HG03378 (cell line): ENCODE measurements around the gene DNAJB14.

ENCODE experiments used
- ATAC-seq: cut with Tn5 transposase; IDR thresholded peaks from one replicate; pipeline ENCODE4 v1.9.1; 2021; ENCODE audit warnings: mild to moderate bottlenecking, moderate library complexity; ENCODE audit not compliant: unreplicated experiment

The DNAJB14 gene

DNA sequence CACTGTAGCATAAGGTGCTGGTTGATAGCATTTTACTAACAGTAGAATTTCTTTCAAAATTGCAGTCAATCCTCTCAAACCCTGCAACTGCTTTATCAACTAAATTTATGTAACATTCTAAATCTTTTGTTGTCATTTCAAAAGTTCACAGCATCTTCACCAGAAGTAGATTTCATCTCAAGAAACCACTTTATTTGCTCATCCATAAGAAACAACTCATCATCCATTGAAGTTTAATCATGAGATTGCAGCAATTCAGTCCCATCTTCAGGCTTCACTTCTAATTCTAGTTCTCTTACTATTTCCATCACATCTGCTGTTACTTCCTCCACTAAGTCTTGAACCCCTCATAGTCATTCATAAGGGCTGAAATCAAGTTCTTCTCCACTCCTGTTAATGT lies 73.8 kb downstream of the DNAJB14 start:
- ATAC-seq, result no peak

DNA sequence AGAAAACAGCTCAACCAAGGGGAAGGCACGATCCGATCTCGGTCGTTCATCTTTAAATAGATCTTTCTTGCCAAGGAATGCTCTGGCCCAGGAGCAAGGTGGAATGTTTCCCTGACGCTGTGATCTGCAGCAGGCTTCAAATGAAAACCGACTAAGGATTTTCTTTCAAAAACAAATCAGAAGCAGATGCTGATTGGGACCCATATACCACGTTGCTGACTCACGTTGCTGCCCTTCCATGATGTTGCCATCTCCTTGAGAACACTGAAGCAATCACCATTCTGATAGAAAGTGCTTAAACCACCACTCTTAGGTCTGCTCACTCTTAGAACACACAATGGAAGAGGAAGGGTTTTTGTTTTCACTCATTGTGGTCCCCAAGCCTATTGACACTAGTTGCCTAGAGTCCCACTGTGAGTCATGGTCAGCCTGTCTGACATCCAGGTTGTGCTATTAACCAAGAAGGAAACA lies 78.3 kb downstream of the DNAJB14 start:
- ATAC-seq, result no peak

DNA sequence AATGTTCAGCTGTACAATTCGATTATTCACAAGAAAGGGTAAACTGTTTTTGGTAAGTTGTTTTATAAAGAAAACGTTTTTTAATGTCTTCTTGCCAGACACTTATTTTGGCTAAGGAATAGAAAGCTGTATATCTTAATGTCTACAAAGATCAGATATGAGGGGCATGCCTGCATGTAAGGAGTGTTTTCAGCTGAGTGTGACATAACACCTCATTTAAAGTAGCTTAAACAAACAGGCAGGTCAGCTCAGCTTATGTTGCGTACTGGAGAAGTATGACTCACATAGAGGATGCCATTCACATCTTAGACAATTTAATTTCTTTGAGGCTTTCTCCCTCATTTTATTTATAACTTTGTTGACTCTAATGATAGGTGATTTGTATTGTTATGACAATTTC lies 82.6 kb downstream of the DNAJB14 start:
- ATAC-seq, result no peak

DNA sequence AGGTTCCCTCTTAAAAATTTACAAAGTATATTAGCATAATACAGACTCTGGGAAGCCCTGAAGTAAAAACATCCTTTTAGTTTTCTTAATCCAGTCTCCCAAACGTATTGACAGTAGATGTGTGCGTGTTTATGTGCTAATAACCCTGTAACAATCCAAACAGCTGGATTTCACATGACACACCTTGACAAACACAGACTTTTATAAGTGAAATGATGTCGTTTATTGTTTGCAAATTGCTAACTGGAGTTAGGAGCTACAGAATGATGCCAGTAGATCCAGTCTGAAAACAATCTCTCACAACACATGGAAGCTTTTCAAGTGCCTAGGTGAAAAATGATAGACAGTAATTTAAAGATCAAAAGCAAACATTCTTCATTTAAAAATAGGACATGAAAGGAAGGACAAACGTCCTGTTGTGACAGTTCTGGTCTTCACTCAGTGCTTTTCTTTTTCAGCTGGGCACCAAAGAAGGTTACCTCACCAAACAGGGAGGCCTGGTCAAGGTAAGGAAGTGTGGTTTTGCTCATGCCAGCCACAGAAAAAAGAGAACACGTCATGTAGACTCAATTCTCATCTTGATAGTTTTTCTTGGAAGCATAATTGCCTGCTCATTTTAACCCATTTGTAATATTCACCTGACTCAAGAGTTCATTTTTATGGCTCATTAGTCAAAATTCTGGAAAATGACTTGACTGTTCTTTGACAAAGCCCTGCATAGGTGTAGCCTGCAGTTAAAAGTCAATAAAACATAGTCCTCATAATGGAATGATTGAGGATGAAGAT lies 85.1 kb downstream of the DNAJB14 start:
- peak; percentile 70 for ATAC-seq

DNA sequence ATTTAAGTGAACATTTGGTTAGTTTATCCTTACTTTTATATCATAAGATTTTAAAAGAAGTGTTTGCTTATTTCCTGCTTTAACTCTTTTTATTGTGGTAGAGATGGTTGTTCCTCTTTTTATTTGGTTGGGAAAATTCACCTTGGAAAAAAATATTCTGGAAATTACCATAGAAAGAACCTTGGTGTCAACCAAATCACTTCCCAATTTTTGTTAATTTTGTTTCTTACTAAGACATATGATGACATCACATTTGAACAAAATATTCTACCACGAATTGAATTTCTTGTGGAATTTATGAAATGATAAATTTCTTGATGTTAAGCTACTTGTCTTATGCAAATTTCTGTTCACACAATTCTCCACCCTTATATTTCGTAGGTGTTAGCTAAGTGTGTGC lies 85.9 kb downstream of the DNAJB14 start:
- ATAC-seq, result no peak

DNA sequence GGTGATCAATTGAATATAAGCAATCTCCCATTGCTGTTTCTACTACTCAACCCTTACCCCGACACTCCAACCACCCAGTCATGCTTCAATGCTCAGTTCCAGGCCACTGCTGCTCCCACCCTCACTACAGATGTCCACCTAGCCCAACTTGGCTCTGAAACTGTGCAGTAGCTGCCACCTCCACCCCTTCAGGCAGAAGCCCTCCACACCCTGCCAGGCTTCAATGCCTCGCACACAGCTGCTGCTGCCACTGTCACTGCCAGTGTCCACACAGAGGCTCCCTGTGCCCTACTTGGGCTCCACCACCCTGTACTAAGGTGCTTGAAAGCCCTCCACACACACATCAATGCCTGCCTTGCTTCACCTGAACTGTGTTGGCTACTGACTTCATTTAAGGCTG lies 86.8 kb downstream of the DNAJB14 start:
- peak; percentile 48 for ATAC-seq

DNA sequence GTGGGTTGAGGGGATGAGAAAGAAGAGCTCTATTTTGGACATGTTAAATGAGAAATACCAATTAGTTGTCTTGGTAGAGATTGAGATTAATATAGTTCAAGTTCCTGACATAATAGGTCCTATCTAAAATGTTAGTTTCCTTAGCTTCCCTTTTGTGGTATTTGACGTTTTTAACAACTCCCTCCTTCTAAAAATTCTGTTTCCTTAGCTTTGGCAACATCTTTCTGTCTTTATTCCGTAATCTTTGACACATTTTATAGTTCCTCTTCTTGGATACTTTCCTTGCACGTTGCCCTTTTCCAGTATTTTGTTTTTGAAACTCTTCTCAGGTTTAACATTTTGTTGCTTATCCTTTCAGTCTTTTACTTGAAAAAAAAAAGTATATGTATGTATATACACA lies 89.1 kb downstream of the DNAJB14 start:
- ATAC-seq, result no peak

DNA sequence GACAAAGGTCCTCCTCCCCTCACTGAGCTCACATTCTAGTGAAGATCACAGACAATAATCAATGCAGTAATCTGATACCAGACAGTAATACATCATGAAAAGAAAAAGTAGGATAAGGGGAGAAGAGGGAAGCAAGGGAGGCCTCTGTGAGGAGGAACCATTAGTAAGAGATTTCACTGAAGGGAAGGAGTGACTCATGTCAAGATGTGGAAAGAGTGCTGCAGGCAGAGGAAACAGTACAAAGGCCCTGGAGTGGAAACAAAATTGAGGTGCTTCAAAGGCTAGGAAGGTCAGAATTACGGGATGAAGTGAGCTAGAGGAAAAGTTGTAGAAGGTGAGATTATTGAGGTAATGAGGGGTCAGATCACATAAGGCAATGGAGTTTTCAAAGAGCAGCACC lies 90.3 kb downstream of the DNAJB14 start:
- ATAC-seq, result no peak

DNA sequence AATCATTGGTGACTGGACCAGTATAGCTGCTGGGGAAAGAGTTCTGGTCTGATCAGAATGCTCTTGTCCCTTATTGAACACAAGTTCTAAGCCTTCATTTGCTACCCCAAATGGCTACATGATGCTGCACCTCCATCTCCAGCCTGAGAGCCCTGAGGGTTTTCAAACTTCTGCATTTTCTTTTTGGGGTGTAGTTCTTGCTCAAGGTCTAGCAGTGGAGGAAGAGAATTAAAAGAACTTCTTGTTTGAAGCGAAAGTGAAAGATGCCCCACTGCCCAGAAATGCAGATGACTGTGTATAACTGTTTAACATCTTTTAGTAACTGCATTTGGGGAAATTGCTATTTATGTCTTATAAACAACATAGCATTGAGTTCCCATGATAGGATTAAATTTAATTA lies 90.7 kb downstream of the DNAJB14 start:
- peak; percentile 44 for ATAC-seq

DNA sequence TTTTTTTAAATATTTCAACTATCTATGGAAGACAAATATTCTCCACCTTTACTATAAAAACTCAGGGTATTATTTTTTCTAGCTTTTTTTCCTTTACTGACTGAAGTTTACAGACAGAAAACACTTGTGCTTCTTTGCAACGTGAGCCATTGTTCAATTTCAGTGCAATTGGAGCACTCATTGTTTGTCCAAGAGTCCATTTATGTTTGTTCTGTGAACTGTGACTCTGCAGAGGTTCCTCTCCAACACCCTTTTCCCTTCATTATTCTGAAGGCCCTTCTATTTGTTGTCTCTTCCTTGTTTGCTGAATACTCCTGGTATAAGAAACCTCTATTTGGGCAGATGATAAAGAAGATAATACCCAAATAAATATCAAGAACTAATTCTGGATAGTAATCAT lies 92.4 kb downstream of the DNAJB14 start:
- ATAC-seq, result no peak

DNA sequence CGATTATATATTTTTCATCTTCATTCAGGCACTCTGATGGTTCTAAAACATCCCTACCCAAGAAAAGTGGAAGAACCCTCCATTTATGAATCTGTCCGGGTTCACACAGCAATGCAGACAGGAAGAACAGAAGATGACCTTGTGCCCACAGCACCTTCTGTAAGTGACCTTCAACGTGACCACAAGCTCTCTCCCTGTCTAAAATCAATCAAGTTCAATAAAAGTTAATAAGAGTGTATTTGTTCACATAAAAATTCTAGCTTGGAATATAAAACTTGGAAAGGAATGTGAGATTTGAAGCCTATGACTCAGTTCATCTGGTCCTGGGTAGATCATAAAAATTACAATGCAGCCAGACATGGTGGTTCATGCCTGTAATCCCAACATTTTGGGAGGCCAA lies 93.2 kb downstream of the DNAJB14 start:
- ATAC-seq, result no peak

DNA sequence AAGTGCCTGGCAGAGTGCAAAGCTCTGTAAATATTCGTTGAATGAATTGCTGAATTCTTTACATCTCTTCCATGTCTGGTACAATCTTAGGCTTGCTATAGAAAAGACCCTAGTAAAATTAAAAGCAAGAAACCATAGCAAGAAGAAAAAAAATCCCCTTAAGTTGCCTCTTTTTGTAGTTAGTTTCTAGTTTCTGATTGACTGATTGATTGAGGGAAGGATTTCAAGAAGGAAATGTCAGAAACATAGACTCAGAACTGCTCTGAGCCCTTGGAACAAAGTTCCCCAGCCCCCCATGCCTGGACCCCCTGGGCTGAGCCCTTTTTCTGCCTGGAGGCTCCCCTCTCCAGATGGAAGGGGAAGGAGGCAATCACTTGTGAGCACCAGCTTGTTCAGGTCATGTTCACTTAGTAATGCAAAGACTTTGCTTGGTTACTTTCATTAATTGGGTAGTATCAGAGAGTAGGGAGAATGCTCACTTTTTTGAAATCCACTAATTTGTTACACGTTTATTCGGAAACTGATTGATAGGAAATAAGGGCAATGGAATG lies 94.1 kb downstream of the DNAJB14 start:
- no peak for ATAC-seq

DNA sequence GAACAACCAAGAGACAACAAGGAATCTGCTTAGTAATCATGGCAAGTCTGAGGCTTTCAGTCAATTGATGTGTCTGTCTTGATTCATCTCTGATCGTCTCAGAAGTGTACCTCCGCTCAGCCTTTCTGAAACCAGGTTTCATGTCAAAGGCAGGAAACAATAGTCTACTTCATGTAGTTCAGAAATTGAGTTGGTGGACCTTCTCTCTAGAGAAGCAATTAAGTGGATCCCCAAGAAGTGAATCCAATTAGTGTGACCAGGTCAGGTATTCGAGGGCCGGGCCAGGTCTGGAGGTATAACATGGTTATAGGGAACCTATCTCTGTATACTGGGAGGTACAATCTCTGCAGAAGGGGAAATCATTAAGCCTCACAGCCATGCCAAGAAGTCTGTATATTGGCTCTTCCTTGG lies 97.8 kb downstream of the DNAJB14 start:
- peak; percentile 25 for ATAC-seq

DNA sequence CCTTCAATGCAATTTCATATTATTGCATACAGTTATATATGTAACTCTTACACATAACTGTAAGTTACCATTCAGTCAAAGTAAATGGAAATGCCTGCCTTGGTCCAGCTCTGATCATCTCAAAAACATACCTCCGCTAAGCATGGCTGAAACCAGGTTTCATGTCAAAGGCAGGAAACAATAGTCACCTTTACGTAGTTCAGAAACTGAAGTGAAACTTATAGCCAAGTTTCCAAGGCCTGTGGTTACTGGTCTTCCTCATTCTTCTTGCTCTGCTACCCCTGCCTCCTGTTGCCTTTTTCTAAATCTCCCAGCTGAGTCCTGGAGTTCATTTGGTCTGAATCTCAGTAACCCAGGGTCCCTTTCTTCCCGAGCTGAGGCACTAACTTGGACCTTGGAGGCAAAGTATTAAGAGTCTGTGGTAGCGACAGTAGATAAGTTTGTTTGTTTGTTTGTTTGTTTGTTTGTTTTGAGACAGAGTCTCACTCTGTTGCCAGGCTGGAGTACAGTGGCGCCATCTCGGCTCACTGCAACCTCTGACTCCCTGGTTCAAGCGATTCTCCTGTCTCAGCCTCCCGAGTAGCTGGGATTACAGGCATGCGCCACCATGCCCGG lies 98.9 kb downstream of the DNAJB14 start:
- peak; percentile 73 for ATAC-seq

DNA sequence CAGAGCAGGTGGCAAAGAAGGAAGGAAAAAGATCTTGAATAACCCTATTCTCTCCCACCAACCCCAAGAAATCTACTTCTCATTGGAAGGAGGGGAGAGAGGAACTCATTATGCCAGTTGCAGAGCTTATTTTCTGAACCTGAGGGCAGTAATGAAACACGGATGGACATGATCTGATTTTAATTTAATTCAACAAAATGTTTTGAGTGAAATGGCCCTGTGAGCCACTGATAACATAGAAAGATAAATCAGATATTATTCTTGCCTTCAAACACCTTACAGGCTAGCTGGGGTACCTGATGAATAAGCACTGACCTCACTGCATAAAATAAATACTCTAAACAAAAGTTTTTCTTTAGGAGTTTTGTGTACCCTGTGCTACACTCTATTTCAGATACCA lies 99.5 kb downstream of the DNAJB14 start:
- no peak for ATAC-seq
